H9 (cell line): ENCODE data around the gene NCR1. TPM values are rescaled to one million over a fixed set of nuclear protein-coding genes. Genes with fewer than 3 reads are reported as not detected.

Experiments
- DNase-seq: peaks from one replicate; pipeline ENCODE4 v3.0.0-alpha.2; 2017
- H2AFZ ChIP-seq: one replicate; pipeline ENCODE4 v1.6.1; 2013; ENCODE audit warnings: mild to moderate bottlenecking, low read length, control low read depth, moderate library complexity
- H2AK5ac ChIP-seq: 2 replicates; pipeline ENCODE4 v1.6.1; 2013; ENCODE audit warnings: low read length, control low read depth, mixed read lengths; ENCODE audit not compliant: insufficient read length
- H2BK120ac ChIP-seq: one replicate; pipeline ENCODE4 v1.6.1; 2013; ENCODE audit warnings: low read depth, mild to moderate bottlenecking, low read length, control low read depth, inconsistent platforms; ENCODE audit not compliant: poor library complexity, severe bottlenecking
- H2BK12ac ChIP-seq: 2 replicates; pipeline ENCODE4 v1.6.1; 2013; ENCODE audit warnings: low read length, control low read depth, mixed read lengths, low read depth; ENCODE audit not compliant: insufficient read length
- H2BK15ac ChIP-seq: 2 replicates; pipeline ENCODE4 v1.6.1; 2013; ENCODE audit warnings: low read depth, low read length, control low read depth
- H2BK20ac ChIP-seq: one replicate; pipeline ENCODE4 v1.6.1; 2013; ENCODE audit warnings: low read depth, mild to moderate bottlenecking, low read length, control low read depth, inconsistent platforms; ENCODE audit not compliant: poor library complexity, severe bottlenecking
- H2BK5ac ChIP-seq: 2 replicates; pipeline ENCODE4 v1.6.1; 2013; ENCODE audit warnings: low read length, control low read depth, mixed read lengths; ENCODE audit not compliant: insufficient read length
- H3K14ac ChIP-seq: 2 replicates; pipeline ENCODE4 v1.6.1; 2013; ENCODE audit warnings: low read length, control low read depth; ENCODE audit not compliant: insufficient read depth
- H3K18ac ChIP-seq: 2 replicates; pipeline ENCODE4 v1.6.1; 2013; ENCODE audit warnings: low read depth, mild to moderate bottlenecking, mixed read lengths, low read length, control low read depth; ENCODE audit not compliant: insufficient read length
- H3K23ac ChIP-seq: 2 replicates; pipeline ENCODE4 v1.6.1; 2013; ENCODE audit warnings: low read length, control low read depth, mixed read lengths, low read depth; ENCODE audit not compliant: insufficient read length
- H3K23me2 ChIP-seq: 2 replicates; pipeline ENCODE4 v1.6.1; 2013; ENCODE audit warnings: low read depth, mild to moderate bottlenecking, mixed read lengths, low read length, control low read depth; ENCODE audit not compliant: insufficient read length, poor library complexity, severe bottlenecking
- H3K27ac ChIP-seq: 2 replicates; pipeline ENCODE4 v1.5.1; 2013; ENCODE audit warnings: low read length, control low read depth, mixed read lengths, low read depth; ENCODE audit not compliant: insufficient read length
- H3K27me3 ChIP-seq: 2 replicates; pipeline ENCODE4 v1.6.1; 2013; ENCODE audit warnings: low read length, control low read depth, inconsistent platforms; ENCODE audit not compliant: insufficient read depth
- H3K4ac ChIP-seq: 2 replicates; pipeline ENCODE4 v1.6.1; 2013; ENCODE audit warnings: low read depth, mild to moderate bottlenecking, control low read depth, inconsistent platforms, low read length, moderate library complexity
- H3K4me1 ChIP-seq: 2 replicates; pipeline ENCODE4 v1.6.1; 2013; ENCODE audit warnings: low read length, control low read depth, inconsistent platforms; ENCODE audit not compliant: insufficient read depth
- H3K4me2 ChIP-seq: 2 replicates; pipeline ENCODE4 v1.6.1; 2013; ENCODE audit warnings: low read length, control low read depth, mixed read lengths; ENCODE audit not compliant: insufficient read length, insufficient read depth
- H3K56ac ChIP-seq: 2 replicates; pipeline ENCODE4 v1.6.1; 2013; ENCODE audit warnings: low read depth, mild to moderate bottlenecking, mixed read lengths, low read length, control low read depth; ENCODE audit not compliant: insufficient read length
- H3K79me1 ChIP-seq: 2 replicates; pipeline ENCODE4 v1.6.1; 2013; ENCODE audit warnings: low read depth, mild to moderate bottlenecking, moderate library complexity, low read length, control low read depth, inconsistent platforms; ENCODE audit not compliant: insufficient read depth, poor library complexity, severe bottlenecking
- H3K79me2 ChIP-seq: 2 replicates; pipeline ENCODE4 v1.6.1; 2013; ENCODE audit warnings: low read length, control low read depth, inconsistent platforms; ENCODE audit not compliant: insufficient read depth
- H3K9ac ChIP-seq: 2 replicates; pipeline ENCODE4 v1.6.1; 2013; ENCODE audit warnings: low read length, control low read depth, mixed read lengths; ENCODE audit not compliant: insufficient read length; ENCODE audit errors: extremely low read depth
- H3K9me3 ChIP-seq: one replicate; pipeline ENCODE4 v1.6.1; 2013; ENCODE audit warnings: low read depth, low read length, inconsistent platforms; ENCODE audit not compliant: control insufficient read depth
- H3T11ph ChIP-seq: one replicate; pipeline ENCODE4 v1.6.1; 2013; ENCODE audit warnings: mild to moderate bottlenecking, low read length, control low read depth, inconsistent platforms
- H4K20me1 ChIP-seq: one replicate; pipeline ENCODE4 v1.6.1; 2013; ENCODE audit not compliant: control insufficient read depth, insufficient read length, insufficient read depth
- H4K5ac ChIP-seq: 2 replicates; pipeline ENCODE4 v1.6.1; 2013; ENCODE audit warnings: low read depth, mild to moderate bottlenecking, mixed read lengths, low read length, control low read depth; ENCODE audit not compliant: insufficient read length
- H4K8ac ChIP-seq: replicated peaks from 2 replicates; pipeline ENCODE4 v1.6.1; 2013; ENCODE audit warnings: low read length, control low read depth, mixed read lengths, low read depth; ENCODE audit not compliant: insufficient read length
- H4K91ac ChIP-seq: 2 replicates; pipeline ENCODE4 v1.6.1; 2013; ENCODE audit warnings: low read depth, mild to moderate bottlenecking, moderate library complexity, mixed read lengths, low read length, control low read depth; ENCODE audit not compliant: insufficient read length
- H3K27ac Mint-ChIP-seq, 3 experiments: 2 replicates in 2 of 3; 3 replicates in 1 of 3; pipeline ENCODE4 v1.8.0; 2020 to 2021; ENCODE audit warnings: mixed read lengths in 3 of 3, mild to moderate bottlenecking in 1 of 3, moderate library complexity in 1 of 3
- H3K27me3 Mint-ChIP-seq: 2 replicates; pipeline ENCODE4 v1.8.0; 2021; ENCODE audit warnings: low read depth, mild to moderate bottlenecking, moderate library complexity, mixed read lengths
- H3K36me3 Mint-ChIP-seq, 3 experiments: 2 replicates in 2 of 3; 3 replicates in 1 of 3; pipeline ENCODE4 v1.8.0; 2020 to 2021; ENCODE audit warnings: low read depth in 3 of 3, mixed read lengths in 3 of 3; ENCODE audit not compliant: insufficient read depth in 1 of 3
- H3K4me1 Mint-ChIP-seq, 2 experiments: 2 replicates each; pipeline ENCODE4 v1.8.0; 2020; ENCODE audit warnings: mixed read lengths in 2 of 2
- H3K4me3 Mint-ChIP-seq, 2 experiments: 2 replicates in 1 of 2; 3 replicates in 1 of 2; pipeline ENCODE4 v1.8.0; 2020 to 2021; ENCODE audit warnings: mild to moderate bottlenecking in 2 of 2, mixed read lengths in 2 of 2, moderate library complexity in 1 of 2
- H3K9me3 Mint-ChIP-seq, 2 experiments: 2 replicates in 1 of 2; 3 replicates in 1 of 2; pipeline ENCODE4 v1.8.0; 2020; ENCODE audit warnings: mild to moderate bottlenecking in 2 of 2, mixed read lengths in 2 of 2, moderate library complexity in 1 of 2
- CTCF ChIP-seq: fragments of 200-600 bp; sonication (generic); conservative IDR thresholded peaks from 3 replicates; pipeline ENCODE4 v1.8.0; 2021; ENCODE audit warnings: antibody characterized with exemption, mild to moderate bottlenecking
- WGBS: extraction: QIAGEN DNeasy Blood & Tissue Kit; methylation state at CpG from one replicate; pipeline ENCODE4 v1.1.7; 2013; ENCODE audit warnings: missing lambda C conversion rate, low lambda C conversion rate, mixed read lengths; ENCODE audit not compliant: insufficient read length; ENCODE audit errors: extremely low coverage; 5-methylcytosine and 5-hydroxymethylcytosine counted together
- total RNA-seq: library from RNA; stranded (reverse); gene quantifications from 2 replicates; pipeline ENCODE4 v1.2.1, GENCODE V29; 2021

NCR1 gene
- total RNA-seq, 1 experiment from 2014 or later: 2.0 TPM

GRCh38 chr19:54937926-54938325, 32.0 kb downstream of the NCR1 start:
- Histone ChIP-seq H3K4ac (no peak overlapping the region), H2BK20ac (no peak overlapping the region), H4K8ac (no peak overlapping the region), H3K14ac (no peak overlapping the region), H2AFZ (no peak overlapping the region), H3K27me3 (no peaks in the 10 kb centered on the region), H2BK12ac (no peak overlapping the region), H3K27ac (no peak overlapping the region), H3K79me1 (no peaks in the 10 kb centered on the region), H3K56ac (no peak overlapping the region), H3K23ac (no peak overlapping the region), H3T11ph (no peak overlapping the region), H3K23me2 (no peaks in the 10 kb centered on the region), H3K4me2 (no peak overlapping the region), H2AK5ac (no peak overlapping the region), H3K18ac (no peak overlapping the region), H4K20me1 (no peaks in the 10 kb centered on the region), H3K79me2 (no peaks in the 10 kb centered on the region), H3K4me1 (no peaks in the 10 kb centered on the region), H2BK5ac (no peak overlapping the region), H2BK120ac (no peak overlapping the region), H3K9ac (no peak overlapping the region), H2BK15ac (no peak overlapping the region), H4K91ac (no peak overlapping the region), H4K5ac (no peak overlapping the region), H3K9me3 (no peaks in the 10 kb centered on the region)
- peaks cover 5 to 90% of the 10 kb centered on the region in 2 experiments; a peak in 4 of 5 replicates for H3K9me3 Mint-ChIP-seq
- H3K27me3 Mint-ChIP-seq: peaks cover 7% of the 10 kb centered on the region
- no peak for TF ChIP-seq CTCF
- WGBS: no CpG with 5 or more reads among the region's 9 CpGs
- no peak for DNase-seq
- H3K36me3 Mint-ChIP-seq: peaks cover 0 to 9% (median 0%) of the 10 kb centered on the region in 3 experiments; a peak in 3 of 7 replicates
- H3K4me3 Mint-ChIP-seq: no peak overlapping the region
- H3K27ac Mint-ChIP-seq: no peak overlapping the region
- peaks cover 0 to 8% of the 10 kb centered on the region in 2 experiments; a peak in 2 of 4 replicates for H3K4me1 Mint-ChIP-seq
